ENCODE measurements around the gene NCL. TPM values are rescaled to one million over a fixed set of nuclear protein-coding genes. Genes with fewer than 3 reads are reported as not detected.

Gene NCL
- total and polyA plus RNA-seq, 2 of the 13 experiments (the other 11 are each of a cell fraction or from before 2014, with no cell fraction given): 105 to 779 TPM

GRCh38 chr2:231418820-231419640, 45.3 kb downstream of the NCL start (continued):
- TF ChIP-seq, protein P1, sequence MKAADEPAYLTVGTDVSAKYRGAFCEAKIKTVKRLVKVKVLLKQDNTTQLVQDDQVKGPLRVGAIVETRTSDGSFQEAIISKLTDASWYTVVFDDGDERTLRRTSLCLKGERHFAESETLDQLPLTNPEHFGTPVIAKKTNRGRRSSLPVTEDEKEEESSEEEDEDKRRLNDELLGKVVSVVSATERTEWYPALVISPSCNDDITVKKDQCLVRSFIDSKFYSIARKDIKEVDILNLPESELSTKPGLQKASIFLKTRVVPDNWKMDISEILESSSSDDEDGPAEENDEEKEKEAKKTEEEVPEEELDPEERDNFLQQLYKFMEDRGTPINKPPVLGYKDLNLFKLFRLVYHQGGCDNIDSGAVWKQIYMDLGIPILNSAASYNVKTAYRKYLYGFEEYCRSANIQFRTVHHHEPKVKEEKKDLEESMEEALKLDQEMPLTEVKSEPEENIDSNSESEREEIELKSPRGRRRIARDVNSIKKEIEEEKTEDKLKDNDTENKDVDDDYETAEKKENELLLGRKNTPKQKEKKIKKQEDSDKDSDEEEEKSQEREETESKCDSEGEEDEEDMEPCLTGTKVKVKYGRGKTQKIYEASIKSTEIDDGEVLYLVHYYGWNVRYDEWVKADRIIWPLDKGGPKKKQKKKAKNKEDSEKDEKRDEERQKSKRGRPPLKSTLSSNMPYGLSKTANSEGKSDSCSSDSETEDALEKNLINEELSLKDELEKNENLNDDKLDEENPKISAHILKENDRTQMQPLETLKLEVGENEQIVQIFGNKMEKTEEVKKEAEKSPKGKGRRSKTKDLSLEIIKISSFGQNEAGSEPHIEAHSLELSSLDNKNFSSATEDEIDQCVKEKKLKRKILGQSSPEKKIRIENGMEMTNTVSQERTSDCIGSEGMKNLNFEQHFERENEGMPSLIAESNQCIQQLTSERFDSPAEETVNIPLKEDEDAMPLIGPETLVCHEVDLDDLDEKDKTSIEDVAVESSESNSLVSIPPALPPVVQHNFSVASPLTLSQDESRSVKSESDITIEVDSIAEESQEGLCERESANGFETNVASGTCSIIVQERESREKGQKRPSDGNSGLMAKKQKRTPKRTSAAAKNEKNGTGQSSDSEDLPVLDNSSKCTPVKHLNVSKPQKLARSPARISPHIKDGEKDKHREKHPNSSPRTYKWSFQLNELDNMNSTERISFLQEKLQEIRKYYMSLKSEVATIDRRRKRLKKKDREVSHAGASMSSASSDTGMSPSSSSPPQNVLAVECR (CRISPR knock-in tag; IDR thresholded peaks at IDR 0.05; ENCODE audit: borderline replicate concordance): peak; percentile 69
- TF ChIP-seq HOXA9 (CRISPR knock-in tag; IDR thresholded peaks at IDR 0.05; ENCODE audit: borderline replicate concordance): no peak
- TF ChIP-seq SMC3 (IDR thresholded peaks at IDR 0.05; ENCODE audit: low read length): no peak
- TF ChIP-seq DNMT3B (CRISPR knock-in tag; conservative IDR thresholded peaks at IDR 0.05): no peak
- no peak for TF ChIP-seq MTF1 (CRISPR knock-in tag; IDR thresholded peaks at IDR 0.05)
- no peak for TF ChIP-seq ZNF121 (CRISPR knock-in tag; IDR thresholded peaks at IDR 0.05)
- TF ChIP-seq, protein P2, sequence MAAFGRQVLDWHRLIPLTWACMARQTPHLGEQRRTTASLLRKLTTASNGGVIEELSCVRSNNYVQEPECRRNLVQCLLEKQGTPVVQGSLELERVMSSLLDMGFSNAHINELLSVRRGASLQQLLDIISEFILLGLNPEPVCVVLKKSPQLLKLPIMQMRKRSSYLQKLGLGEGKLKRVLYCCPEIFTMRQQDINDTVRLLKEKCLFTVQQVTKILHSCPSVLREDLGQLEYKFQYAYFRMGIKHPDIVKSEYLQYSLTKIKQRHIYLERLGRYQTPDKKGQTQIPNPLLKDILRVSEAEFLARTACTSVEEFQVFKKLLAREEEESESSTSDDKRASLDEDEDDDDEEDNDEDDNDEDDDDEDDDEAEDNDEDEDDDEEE (CRISPR knock-in tag; IDR thresholded peaks at IDR 0.05): peak; percentile 82; the same call in 1 of the 2 replicates
- no peak for TF ChIP-seq FOSL1 (CRISPR knock-in tag; IDR thresholded peaks at IDR 0.05; ENCODE audit: borderline replicate concordance)
- TF ChIP-seq MTA3 (CRISPR knock-in tag; IDR thresholded peaks at IDR 0.05): no peak
- no peak for TF ChIP-seq KLF15 (CRISPR knock-in tag; IDR thresholded peaks at IDR 0.05; ENCODE audit: borderline replicate concordance)
- no peak for TF ChIP-seq ZNF574 (CRISPR knock-in tag; IDR thresholded peaks at IDR 0.05)
- TF ChIP-seq, protein P3, sequence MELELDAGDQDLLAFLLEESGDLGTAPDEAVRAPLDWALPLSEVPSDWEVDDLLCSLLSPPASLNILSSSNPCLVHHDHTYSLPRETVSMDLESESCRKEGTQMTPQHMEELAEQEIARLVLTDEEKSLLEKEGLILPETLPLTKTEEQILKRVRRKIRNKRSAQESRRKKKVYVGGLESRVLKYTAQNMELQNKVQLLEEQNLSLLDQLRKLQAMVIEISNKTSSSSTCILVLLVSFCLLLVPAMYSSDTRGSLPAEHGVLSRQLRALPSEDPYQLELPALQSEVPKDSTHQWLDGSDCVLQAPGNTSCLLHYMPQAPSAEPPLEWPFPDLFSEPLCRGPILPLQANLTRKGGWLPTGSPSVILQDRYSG (CRISPR knock-in tag; IDR thresholded peaks at IDR 0.05): no peak
- TF ChIP-seq PBX3 (CRISPR knock-in tag; IDR thresholded peaks at IDR 0.05; ENCODE audit: borderline replicate concordance): no peak
- no peak for TF ChIP-seq ZNF776 (CRISPR knock-in tag; IDR thresholded peaks at IDR 0.05)
- no peak for TF ChIP-seq SNRNP70 (IDR thresholded peaks at IDR 0.05; ENCODE audit: low read depth, low read length)
- TF ChIP-seq ARNT (IDR thresholded peaks at IDR 0.05): no peak
- no peak for TF ChIP-seq ZNF552 (CRISPR knock-in tag; IDR thresholded peaks at IDR 0.05; ENCODE audit: borderline replicate concordance)
- TF ChIP-seq ZMYM4 (CRISPR knock-in tag; IDR thresholded peaks at IDR 0.05): peak; percentile 37; the same call in 1 of the 2 replicates
- no peak for TF ChIP-seq HOXA5 (CRISPR knock-in tag; IDR thresholded peaks at IDR 0.05)

All from HepG2 (cell line).